ENCODE results near the gene ST3GAL3. TPM values are rescaled to one million over a fixed set of nuclear protein-coding genes. Genes with fewer than 3 reads are reported as not detected.

Gene ST3GAL3
- total RNA-seq, 1 experiment from 2014 or later = 8.6 TPM

DNA sequence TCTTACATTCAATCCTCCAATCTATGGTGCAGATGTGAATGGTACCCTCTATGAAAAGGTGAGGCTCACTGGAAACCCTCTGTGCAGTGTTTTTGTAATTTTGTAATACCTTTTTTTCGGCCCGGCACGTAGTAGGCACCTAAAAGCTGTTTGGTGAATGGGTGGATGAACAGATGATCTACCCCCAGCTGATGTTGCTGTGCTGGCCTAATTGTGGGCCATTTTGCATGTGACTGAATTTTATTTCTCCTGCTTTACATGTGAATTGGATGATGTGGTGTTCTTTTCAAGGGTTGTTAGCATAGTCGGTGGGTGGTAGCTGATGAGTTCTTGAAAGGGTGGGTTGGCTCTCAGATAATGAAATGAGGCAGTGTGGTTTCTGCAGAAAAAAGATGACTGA is 47.0 kb upstream of the ST3GAL3 start (continued):
- TF ChIP-seq, protein P1, sequence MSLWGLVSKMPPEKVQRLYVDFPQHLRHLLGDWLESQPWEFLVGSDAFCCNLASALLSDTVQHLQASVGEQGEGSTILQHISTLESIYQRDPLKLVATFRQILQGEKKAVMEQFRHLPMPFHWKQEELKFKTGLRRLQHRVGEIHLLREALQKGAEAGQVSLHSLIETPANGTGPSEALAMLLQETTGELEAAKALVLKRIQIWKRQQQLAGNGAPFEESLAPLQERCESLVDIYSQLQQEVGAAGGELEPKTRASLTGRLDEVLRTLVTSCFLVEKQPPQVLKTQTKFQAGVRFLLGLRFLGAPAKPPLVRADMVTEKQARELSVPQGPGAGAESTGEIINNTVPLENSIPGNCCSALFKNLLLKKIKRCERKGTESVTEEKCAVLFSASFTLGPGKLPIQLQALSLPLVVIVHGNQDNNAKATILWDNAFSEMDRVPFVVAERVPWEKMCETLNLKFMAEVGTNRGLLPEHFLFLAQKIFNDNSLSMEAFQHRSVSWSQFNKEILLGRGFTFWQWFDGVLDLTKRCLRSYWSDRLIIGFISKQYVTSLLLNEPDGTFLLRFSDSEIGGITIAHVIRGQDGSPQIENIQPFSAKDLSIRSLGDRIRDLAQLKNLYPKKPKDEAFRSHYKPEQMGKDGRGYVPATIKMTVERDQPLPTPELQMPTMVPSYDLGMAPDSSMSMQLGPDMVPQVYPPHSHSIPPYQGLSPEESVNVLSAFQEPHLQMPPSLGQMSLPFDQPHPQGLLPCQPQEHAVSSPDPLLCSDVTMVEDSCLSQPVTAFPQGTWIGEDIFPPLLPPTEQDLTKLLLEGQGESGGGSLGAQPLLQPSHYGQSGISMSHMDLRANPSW (CRISPR knock-in tag; conservative IDR thresholded peaks at IDR 0.05; ENCODE audit: low read depth) = no peak
- TF ChIP-seq, protein P2, sequence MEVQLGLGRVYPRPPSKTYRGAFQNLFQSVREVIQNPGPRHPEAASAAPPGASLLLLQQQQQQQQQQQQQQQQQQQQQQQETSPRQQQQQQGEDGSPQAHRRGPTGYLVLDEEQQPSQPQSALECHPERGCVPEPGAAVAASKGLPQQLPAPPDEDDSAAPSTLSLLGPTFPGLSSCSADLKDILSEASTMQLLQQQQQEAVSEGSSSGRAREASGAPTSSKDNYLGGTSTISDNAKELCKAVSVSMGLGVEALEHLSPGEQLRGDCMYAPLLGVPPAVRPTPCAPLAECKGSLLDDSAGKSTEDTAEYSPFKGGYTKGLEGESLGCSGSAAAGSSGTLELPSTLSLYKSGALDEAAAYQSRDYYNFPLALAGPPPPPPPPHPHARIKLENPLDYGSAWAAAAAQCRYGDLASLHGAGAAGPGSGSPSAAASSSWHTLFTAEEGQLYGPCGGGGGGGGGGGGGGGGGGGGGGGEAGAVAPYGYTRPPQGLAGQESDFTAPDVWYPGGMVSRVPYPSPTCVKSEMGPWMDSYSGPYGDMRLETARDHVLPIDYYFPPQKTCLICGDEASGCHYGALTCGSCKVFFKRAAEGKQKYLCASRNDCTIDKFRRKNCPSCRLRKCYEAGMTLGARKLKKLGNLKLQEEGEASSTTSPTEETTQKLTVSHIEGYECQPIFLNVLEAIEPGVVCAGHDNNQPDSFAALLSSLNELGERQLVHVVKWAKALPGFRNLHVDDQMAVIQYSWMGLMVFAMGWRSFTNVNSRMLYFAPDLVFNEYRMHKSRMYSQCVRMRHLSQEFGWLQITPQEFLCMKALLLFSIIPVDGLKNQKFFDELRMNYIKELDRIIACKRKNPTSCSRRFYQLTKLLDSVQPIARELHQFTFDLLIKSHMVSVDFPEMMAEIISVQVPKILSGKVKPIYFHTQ (CRISPR knock-in tag; IDR thresholded peaks at IDR 0.05) = no peak
- TF ChIP-seq IRF2 (CRISPR knock-in tag; IDR thresholded peaks at IDR 0.05; ENCODE audit: borderline replicate concordance, low read depth) (no peak), SP1 (CRISPR knock-in tag; conservative IDR thresholded peaks at IDR 0.05) (peak; percentile 72; the same call in 1 of the 2 replicates), FOXP1 (CRISPR knock-in tag; IDR thresholded peaks at IDR 0.05; ENCODE audit: borderline replicate concordance) (no peak), MYBL2 (CRISPR knock-in tag; IDR thresholded peaks at IDR 0.05) (no peak), CBFB (CRISPR knock-in tag; IDR thresholded peaks at IDR 0.05; ENCODE audit: low read depth) (no peak), ZNF317 (CRISPR knock-in tag; IDR thresholded peaks at IDR 0.05; ENCODE audit: borderline replicate concordance, low read depth) (no peak)
- TF ChIP-seq, protein P3, sequence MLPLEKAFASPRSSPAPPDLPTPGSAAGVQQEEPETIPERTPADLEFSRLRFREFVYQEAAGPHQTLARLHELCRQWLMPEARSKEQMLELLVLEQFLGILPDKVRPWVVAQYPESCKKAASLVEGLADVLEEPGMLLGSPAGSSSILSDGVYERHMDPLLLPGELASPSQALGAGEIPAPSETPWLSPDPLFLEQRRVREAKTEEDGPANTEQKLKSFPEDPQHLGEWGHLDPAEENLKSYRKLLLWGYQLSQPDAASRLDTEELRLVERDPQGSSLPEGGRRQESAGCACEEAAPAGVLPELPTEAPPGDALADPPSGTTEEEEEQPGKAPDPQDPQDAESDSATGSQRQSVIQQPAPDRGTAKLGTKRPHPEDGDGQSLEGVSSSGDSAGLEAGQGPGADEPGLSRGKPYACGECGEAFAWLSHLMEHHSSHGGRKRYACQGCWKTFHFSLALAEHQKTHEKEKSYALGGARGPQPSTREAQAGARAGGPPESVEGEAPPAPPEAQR (CRISPR knock-in tag; IDR thresholded peaks at IDR 0.05) = no peak
- TF ChIP-seq, protein P4, sequence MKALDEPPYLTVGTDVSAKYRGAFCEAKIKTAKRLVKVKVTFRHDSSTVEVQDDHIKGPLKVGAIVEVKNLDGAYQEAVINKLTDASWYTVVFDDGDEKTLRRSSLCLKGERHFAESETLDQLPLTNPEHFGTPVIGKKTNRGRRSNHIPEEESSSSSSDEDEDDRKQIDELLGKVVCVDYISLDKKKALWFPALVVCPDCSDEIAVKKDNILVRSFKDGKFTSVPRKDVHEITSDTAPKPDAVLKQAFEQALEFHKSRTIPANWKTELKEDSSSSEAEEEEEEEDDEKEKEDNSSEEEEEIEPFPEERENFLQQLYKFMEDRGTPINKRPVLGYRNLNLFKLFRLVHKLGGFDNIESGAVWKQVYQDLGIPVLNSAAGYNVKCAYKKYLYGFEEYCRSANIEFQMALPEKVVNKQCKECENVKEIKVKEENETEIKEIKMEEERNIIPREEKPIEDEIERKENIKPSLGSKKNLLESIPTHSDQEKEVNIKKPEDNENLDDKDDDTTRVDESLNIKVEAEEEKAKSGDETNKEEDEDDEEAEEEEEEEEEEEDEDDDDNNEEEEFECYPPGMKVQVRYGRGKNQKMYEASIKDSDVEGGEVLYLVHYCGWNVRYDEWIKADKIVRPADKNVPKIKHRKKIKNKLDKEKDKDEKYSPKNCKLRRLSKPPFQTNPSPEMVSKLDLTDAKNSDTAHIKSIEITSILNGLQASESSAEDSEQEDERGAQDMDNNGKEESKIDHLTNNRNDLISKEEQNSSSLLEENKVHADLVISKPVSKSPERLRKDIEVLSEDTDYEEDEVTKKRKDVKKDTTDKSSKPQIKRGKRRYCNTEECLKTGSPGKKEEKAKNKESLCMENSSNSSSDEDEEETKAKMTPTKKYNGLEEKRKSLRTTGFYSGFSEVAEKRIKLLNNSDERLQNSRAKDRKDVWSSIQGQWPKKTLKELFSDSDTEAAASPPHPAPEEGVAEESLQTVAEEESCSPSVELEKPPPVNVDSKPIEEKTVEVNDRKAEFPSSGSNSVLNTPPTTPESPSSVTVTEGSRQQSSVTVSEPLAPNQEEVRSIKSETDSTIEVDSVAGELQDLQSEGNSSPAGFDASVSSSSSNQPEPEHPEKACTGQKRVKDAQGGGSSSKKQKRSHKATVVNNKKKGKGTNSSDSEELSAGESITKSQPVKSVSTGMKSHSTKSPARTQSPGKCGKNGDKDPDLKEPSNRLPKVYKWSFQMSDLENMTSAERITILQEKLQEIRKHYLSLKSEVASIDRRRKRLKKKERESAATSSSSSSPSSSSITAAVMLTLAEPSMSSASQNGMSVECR (CRISPR knock-in tag; IDR thresholded peaks at IDR 0.05; ENCODE audit: borderline replicate concordance) = no peak
- TF ChIP-seq, protein P5, sequence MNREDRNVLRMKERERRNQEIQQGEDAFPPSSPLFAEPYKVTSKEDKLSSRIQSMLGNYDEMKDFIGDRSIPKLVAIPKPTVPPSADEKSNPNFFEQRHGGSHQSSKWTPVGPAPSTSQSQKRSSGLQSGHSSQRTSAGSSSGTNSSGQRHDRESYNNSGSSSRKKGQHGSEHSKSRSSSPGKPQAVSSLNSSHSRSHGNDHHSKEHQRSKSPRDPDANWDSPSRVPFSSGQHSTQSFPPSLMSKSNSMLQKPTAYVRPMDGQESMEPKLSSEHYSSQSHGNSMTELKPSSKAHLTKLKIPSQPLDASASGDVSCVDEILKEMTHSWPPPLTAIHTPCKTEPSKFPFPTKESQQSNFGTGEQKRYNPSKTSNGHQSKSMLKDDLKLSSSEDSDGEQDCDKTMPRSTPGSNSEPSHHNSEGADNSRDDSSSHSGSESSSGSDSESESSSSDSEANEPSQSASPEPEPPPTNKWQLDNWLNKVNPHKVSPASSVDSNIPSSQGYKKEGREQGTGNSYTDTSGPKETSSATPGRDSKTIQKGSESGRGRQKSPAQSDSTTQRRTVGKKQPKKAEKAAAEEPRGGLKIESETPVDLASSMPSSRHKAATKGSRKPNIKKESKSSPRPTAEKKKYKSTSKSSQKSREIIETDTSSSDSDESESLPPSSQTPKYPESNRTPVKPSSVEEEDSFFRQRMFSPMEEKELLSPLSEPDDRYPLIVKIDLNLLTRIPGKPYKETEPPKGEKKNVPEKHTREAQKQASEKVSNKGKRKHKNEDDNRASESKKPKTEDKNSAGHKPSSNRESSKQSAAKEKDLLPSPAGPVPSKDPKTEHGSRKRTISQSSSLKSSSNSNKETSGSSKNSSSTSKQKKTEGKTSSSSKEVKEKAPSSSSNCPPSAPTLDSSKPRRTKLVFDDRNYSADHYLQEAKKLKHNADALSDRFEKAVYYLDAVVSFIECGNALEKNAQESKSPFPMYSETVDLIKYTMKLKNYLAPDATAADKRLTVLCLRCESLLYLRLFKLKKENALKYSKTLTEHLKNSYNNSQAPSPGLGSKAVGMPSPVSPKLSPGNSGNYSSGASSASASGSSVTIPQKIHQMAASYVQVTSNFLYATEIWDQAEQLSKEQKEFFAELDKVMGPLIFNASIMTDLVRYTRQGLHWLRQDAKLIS (CRISPR knock-in tag; IDR thresholded peaks at IDR 0.05; ENCODE audit: borderline replicate concordance) = no peak
- TF ChIP-seq, protein P6, sequence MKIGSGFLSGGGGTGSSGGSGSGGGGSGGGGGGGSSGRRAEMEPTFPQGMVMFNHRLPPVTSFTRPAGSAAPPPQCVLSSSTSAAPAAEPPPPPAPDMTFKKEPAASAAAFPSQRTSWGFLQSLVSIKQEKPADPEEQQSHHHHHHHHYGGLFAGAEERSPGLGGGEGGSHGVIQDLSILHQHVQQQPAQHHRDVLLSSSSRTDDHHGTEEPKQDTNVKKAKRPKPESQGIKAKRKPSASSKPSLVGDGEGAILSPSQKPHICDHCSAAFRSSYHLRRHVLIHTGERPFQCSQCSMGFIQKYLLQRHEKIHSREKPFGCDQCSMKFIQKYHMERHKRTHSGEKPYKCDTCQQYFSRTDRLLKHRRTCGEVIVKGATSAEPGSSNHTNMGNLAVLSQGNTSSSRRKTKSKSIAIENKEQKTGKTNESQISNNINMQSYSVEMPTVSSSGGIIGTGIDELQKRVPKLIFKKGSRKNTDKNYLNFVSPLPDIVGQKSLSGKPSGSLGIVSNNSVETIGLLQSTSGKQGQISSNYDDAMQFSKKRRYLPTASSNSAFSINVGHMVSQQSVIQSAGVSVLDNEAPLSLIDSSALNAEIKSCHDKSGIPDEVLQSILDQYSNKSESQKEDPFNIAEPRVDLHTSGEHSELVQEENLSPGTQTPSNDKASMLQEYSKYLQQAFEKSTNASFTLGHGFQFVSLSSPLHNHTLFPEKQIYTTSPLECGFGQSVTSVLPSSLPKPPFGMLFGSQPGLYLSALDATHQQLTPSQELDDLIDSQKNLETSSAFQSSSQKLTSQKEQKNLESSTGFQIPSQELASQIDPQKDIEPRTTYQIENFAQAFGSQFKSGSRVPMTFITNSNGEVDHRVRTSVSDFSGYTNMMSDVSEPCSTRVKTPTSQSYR (CRISPR knock-in tag; IDR thresholded peaks at IDR 0.05) = no peak

All from WTC11 (cell line).